C4-2B (cell line): ENCODE measurements around the gene AGFG2.

Experiments
- H3K27ac ChIP-seq: fragments of 450-650 bp; 2 replicates; pipeline ENCODE4 v1.5.1; 2017
- CTCF ChIP-seq: fragments of 450-650 bp; conservative IDR thresholded peaks from 2 replicates; pipeline ENCODE4 v1.5.1; 2017; ENCODE audit warnings: mild to moderate bottlenecking
- ZFX ChIP-seq: fragments of 450-650 bp; IDR thresholded peaks from 2 replicates; pipeline ENCODE4 v1.6.1; 2017

AGFG2 gene

GRCh38 chr7:100612730-100613390, 73.9 kb downstream of the AGFG2 start:
- peak overlapping the region; percentile 79 for H3K27ac ChIP-seq
- no peak for TF ChIP-seq ZFX
- no peak for TF ChIP-seq CTCF

- no peak overlapping the region; the same call in 1 of the 2 replicates for H3K27ac ChIP-seq
- no peak for TF ChIP-seq CTCF
- no peak for TF ChIP-seq ZFX
These were observed 74.6 kb downstream of the AGFG2 start for GRCh38 chr7:100613412-100614175.

GRCh38 chr7:100614308-100614861, 75.4 kb downstream of the AGFG2 start:
- TF ChIP-seq ZFX (no peak), CTCF (no peak)
- no peak overlapping the region for H3K27ac ChIP-seq
